H1 (cell line): ENCODE data around the gene CCDC117. TPM values are rescaled to one million over a fixed set of nuclear protein-coding genes. Genes with fewer than 3 reads are reported as not detected.

ENCODE experiments used
- CTCF ChIA-PET: fragments of 300-600 bp; sonication (Branson Sonifier 250); formaldehyde crosslinking; loops from one replicate; lab custom pipeline; 2021; ENCODE audit not compliant: partially characterized antibody; lab: Charles Lee
- POLR2A ChIA-PET: fragments of 300-600 bp; sonication (Branson Sonifier 250); formaldehyde crosslinking; loops from one replicate; lab custom pipeline; 2021; ENCODE audit warnings: inconsistent platforms; ENCODE audit not compliant: partially characterized antibody; lab: Charles Lee
- DNase-seq, 2 experiments: peaks; one replicate each; pipeline versions ENCODE4 v3.0.0 to v3.0.0-alpha.2; 2010 to 2022; ENCODE audit warnings: low spot score in 2 of 2, low read depth in 1 of 2, mixed read lengths in 1 of 2
- FAIRE-seq: peaks from 2 replicates; lab custom pipeline; 2011; peaks lifted over from hg19 to GRCh38; lab: Jason Lieb, UNC
- H2AFZ ChIP-seq: 2 replicates; pipeline ENCODE4 v1.8.1; 2012; ENCODE audit warnings: low read length, inconsistent platforms
- H2AK5ac ChIP-seq: 2 replicates; pipeline ENCODE4 v1.6.1; 2013; ENCODE audit warnings: low read depth, low read length
- H2BK120ac ChIP-seq: replicated peaks from 2 replicates; pipeline ENCODE3; 2013; ENCODE audit warnings: low read depth, low read length, inconsistent platforms
- H2BK12ac ChIP-seq: 2 replicates; pipeline ENCODE4 v1.6.1; 2013; ENCODE audit warnings: low read depth, low read length
- H2BK15ac ChIP-seq: 2 replicates; pipeline ENCODE4 v1.6.1; 2013; ENCODE audit warnings: low read length
- H2BK20ac ChIP-seq: 2 replicates; pipeline ENCODE4 v1.6.1; 2013; ENCODE audit warnings: low read length
- H2BK5ac ChIP-seq: 2 replicates; pipeline ENCODE4 v1.6.1; 2013; ENCODE audit warnings: low read depth, low read length
- H3K14ac ChIP-seq: 2 replicates; pipeline ENCODE4 v1.6.1; 2013; ENCODE audit warnings: inconsistent platforms; ENCODE audit not compliant: insufficient read length
- H3K18ac ChIP-seq: 2 replicates; pipeline ENCODE4 v1.6.1; 2013; ENCODE audit warnings: low read length; ENCODE audit errors: extremely low read depth
- H3K23ac ChIP-seq: 2 replicates; pipeline ENCODE4 v1.6.1; 2013; ENCODE audit warnings: inconsistent platforms; ENCODE audit not compliant: insufficient read length
- H3K23me2 ChIP-seq: 2 replicates; pipeline ENCODE4 v1.6.1; 2013; ENCODE audit warnings: low read depth, low read length
- H3K27ac ChIP-seq: 2 replicates; pipeline ENCODE4 v1.6.1; 2011; ENCODE audit warnings: low read depth, low read length, inconsistent platforms
- H3K27me3 ChIP-seq, 4 experiments: replicated peaks in 1 of 4; 1 replicate in 1 of 4; 2 replicates in 3 of 4; pipeline versions ENCODE4 v1.6.1 to v1.8.1; 2011 to 2013; ENCODE audit warnings: low read length in 3 of 4, mild to moderate bottlenecking in 3 of 4, inconsistent platforms in 2 of 4, mixed read lengths in 2 of 4, moderate library complexity in 1 of 4; ENCODE audit not compliant: control insufficient read depth in 3 of 4, insufficient read depth in 3 of 4; ENCODE audit errors: extremely low read depth in 1 of 4
- H3K36me3 ChIP-seq, 4 experiments: 2 replicates each; pipeline versions ENCODE4 v1.6.1 to v1.8.1; 2011 to 2013; ENCODE audit warnings: mild to moderate bottlenecking in 4 of 4, low read length in 3 of 4, moderate library complexity in 2 of 4, control low read depth in 1 of 4, inconsistent platforms in 1 of 4; ENCODE audit not compliant: insufficient read depth in 4 of 4, control insufficient read depth in 2 of 4
- H3K4ac ChIP-seq: replicated peaks from 2 replicates; pipeline ENCODE3; 2013; ENCODE audit warnings: low read length, low read depth, mixed read lengths, inconsistent platforms; ENCODE audit not compliant: insufficient read length
- H3K4me1 ChIP-seq, 4 experiments: replicated peaks in 1 of 4; 1 replicate in 1 of 4; 2 replicates in 3 of 4; pipeline versions ENCODE4 v1.6.1 to v1.8.1; 2011 to 2013; ENCODE audit warnings: low read length in 3 of 4, inconsistent platforms in 2 of 4, mixed read lengths in 1 of 4; ENCODE audit not compliant: insufficient read depth in 4 of 4, control insufficient read depth in 3 of 4
- H3K4me2 ChIP-seq, 2 experiments: 2 replicates each; pipeline versions ENCODE4 v1.6.1 to v1.8.1; 2011 to 2013; ENCODE audit warnings: low read depth in 2 of 2, low read length in 2 of 2, control low read depth in 1 of 2, inconsistent platforms in 1 of 2, mild to moderate bottlenecking in 1 of 2; ENCODE audit not compliant: insufficient read depth in 1 of 2
- H3K4me3 ChIP-seq, 4 experiments: fragments of 200-600, 300-600 bp in 1 of 4; sonication (generic), shearing (Covaris generic), sonication (Bioruptor Twin) in 1 of 4; 2 replicates each; pipeline versions ENCODE4 v1.5.1 to v1.8.1; 2011 to 2016; ENCODE audit warnings: low read length in 4 of 4, low read depth in 3 of 4, control low read depth in 2 of 4, inconsistent platforms in 2 of 4, mild to moderate bottlenecking in 2 of 4, mixed read lengths in 1 of 4, moderate library complexity in 1 of 4; ENCODE audit not compliant: insufficient read depth in 2 of 4; ENCODE audit errors: extremely low read depth in 1 of 4
- H3K56ac ChIP-seq: replicated peaks from 2 replicates; pipeline ENCODE3; 2013; ENCODE audit warnings: low read depth, mild to moderate bottlenecking, mixed read lengths, low read length, inconsistent platforms; ENCODE audit not compliant: insufficient read length
- H3K79me1 ChIP-seq: 2 replicates; pipeline ENCODE4 v1.6.1; 2013; ENCODE audit warnings: low read depth, low read length, control low read depth
- H3K79me2 ChIP-seq, 2 experiments: 2 replicates each; pipeline versions ENCODE4 v1.6.1 to v1.8.1; 2012 to 2013; ENCODE audit warnings: low read length in 2 of 2, mild to moderate bottlenecking in 2 of 2, inconsistent platforms in 1 of 2; ENCODE audit not compliant: insufficient read depth in 2 of 2, control insufficient read depth in 1 of 2
- H3K9ac ChIP-seq, 4 experiments: replicated peaks in 1 of 4; 1 replicate in 1 of 4; 2 replicates in 3 of 4; pipeline versions ENCODE4 v1.6.1 to v1.8.1; 2011 to 2013; ENCODE audit warnings: low read depth in 3 of 4, low read length in 3 of 4, control low read depth in 2 of 4, mild to moderate bottlenecking in 2 of 4, moderate library complexity in 2 of 4, inconsistent platforms in 1 of 4; ENCODE audit errors: extremely low read depth in 1 of 4
- H3K9me3 ChIP-seq, 2 experiments: 2 replicates each; pipeline versions ENCODE4 v1.6.1 to v1.8.1; 2012 to 2013; ENCODE audit warnings: mild to moderate bottlenecking in 2 of 2, moderate library complexity in 2 of 2, control low read depth in 1 of 2, inconsistent platforms in 1 of 2, low read depth in 1 of 2, low read length in 1 of 2, mixed read lengths in 1 of 2; ENCODE audit not compliant: insufficient read depth in 2 of 2
- H4K20me1 ChIP-seq, 2 experiments: replicated peaks in 1 of 2; 2 replicates each; pipeline versions ENCODE3 to v1.8.1; 2011 to 2013; ENCODE audit warnings: inconsistent platforms in 2 of 2, low read length in 2 of 2, mild to moderate bottlenecking in 1 of 2; ENCODE audit not compliant: insufficient read depth in 2 of 2, control insufficient read depth in 1 of 2
- H4K5ac ChIP-seq: 2 replicates; pipeline ENCODE4 v1.6.1; 2013; ENCODE audit warnings: low read length, low read depth, mixed read lengths, inconsistent platforms; ENCODE audit not compliant: insufficient read length
- H4K8ac ChIP-seq: 2 replicates; pipeline ENCODE4 v1.8.0; 2013; ENCODE audit warnings: mild to moderate bottlenecking, moderate library complexity, low read length, inconsistent platforms; ENCODE audit not compliant: insufficient read depth; ENCODE audit errors: extremely low read depth
- H4K91ac ChIP-seq: replicated peaks from 2 replicates; pipeline ENCODE3; 2013; ENCODE audit warnings: low read length, mixed read lengths, inconsistent platforms; ENCODE audit not compliant: insufficient read length
- BRCA1 ChIP-seq: IDR thresholded peaks from 2 replicates; pipeline ENCODE4 v1.6.1; 2012; ENCODE audit warnings: low read depth, low read length, improper control_type of control experiment
- CTBP2 ChIP-seq: IDR thresholded peaks from 2 replicates; pipeline ENCODE4 v1.7.0; 2011; ENCODE audit warnings: borderline replicate concordance, mild to moderate bottlenecking, moderate library complexity, mixed read lengths, low read length; ENCODE audit not compliant: insufficient read depth, insufficient read length
- CTCF ChIP-seq, 3 experiments: IDR thresholded peaks; 1 replicate in 2 of 3; 2 replicates in 1 of 3; pipeline versions ENCODE4 v1.5.1 to v1.6.1; 2011; ENCODE audit warnings: low read length in 3 of 3, mild to moderate bottlenecking in 3 of 3, inconsistent platforms in 2 of 3, low read depth in 1 of 3, moderate library complexity in 1 of 3; ENCODE audit not compliant: insufficient read depth in 1 of 3; ENCODE audit errors: control extremely low read depth in 1 of 3
- POLR2AphosphoS5 ChIP-seq: IDR thresholded peaks from 2 replicates; pipeline ENCODE4 v1.6.1; 2011; ENCODE audit warnings: low read depth, low read length
- RFX5 ChIP-seq: IDR thresholded peaks from 2 replicates; pipeline ENCODE4 v1.6.1; 2011; ENCODE audit warnings: low read depth, low read length, improper control_type of control experiment, borderline replicate concordance
- SIRT6 ChIP-seq: IDR thresholded peaks from one replicate; pipeline ENCODE4 v1.7.1; 2012; ENCODE audit warnings: low read length, inconsistent platforms
- TAF1 ChIP-seq: IDR thresholded peaks from 2 replicates; pipeline ENCODE4 v1.6.1; 2011; ENCODE audit warnings: mild to moderate bottlenecking, low read depth, low read length
- WGBS, 2 experiments: shearing (Covaris generic) in 1 of 2; methylation state at CpG; one replicate each; pipeline versions ENCODE4 v1.1.6 to v1.1.7; 2013 to 2015; ENCODE audit warnings: low lambda C conversion rate in 2 of 2, mixed read lengths in 2 of 2, inconsistent platforms in 1 of 2, low coverage in 1 of 2, missing lambda C conversion rate in 1 of 2; ENCODE audit not compliant: insufficient replicate concordance in 2 of 2, insufficient coverage in 1 of 2, insufficient read length in 1 of 2; ENCODE audit errors: extremely low coverage in 1 of 2, missing lambda C conversion rate in 1 of 2; 5-methylcytosine and 5-hydroxymethylcytosine counted together
- polyA plus RNA-seq, 7 experiments: library from polyadenylated mRNA; depleted of rRNA in 3 of 7; stranded (reverse) in 5 of 7; unstranded in 2 of 7; fragments of >200 nt in 5 of 7; fragments of 200-250 nt in 2 of 7; gene quantifications; 1 replicate in 5 of 7; 2 replicates in 1 of 7; 4 replicates in 1 of 7; pipeline versions ENCODE4 v1.2.1 to v1.2.3, GENCODE V29; 2011 to 2013; ENCODE audit warnings: missing spikeins in 2 of 7, mixed read lengths in 2 of 7
- total RNA-seq: library from RNA; stranded (reverse); fragmentation: NEBNext Ultra II Directional; extraction: Animal tissue kit (Norgen Biotek cat#: 25700); gene quantifications from 2 replicates; pipeline ENCODE4 v1.2.1, GENCODE V29; 2021

CCDC117 gene
- total and polyA plus RNA-seq, 2 of the 8 experiments (the other 6 are each of a cell fraction or from before 2014, with no cell fraction given): 9.1 to 43.1 TPM

GRCh38 chr22:28817919-28818859 is 45.7 kb downstream of the CCDC117 start:
- Histone ChIP-seq H3K79me2 (no peaks in the 10 kb centered on the region), H2BK5ac (no peak overlapping the region; the same call in 1 of the 2 replicates), H3K4me3 (no peak overlapping the region), H3K27ac (no peak overlapping the region), H3K4me2 (no peak overlapping the region), H3K9me3 (no peaks in the 10 kb centered on the region), H4K8ac (no peak overlapping the region), H3K9ac (no peak overlapping the region), H2BK20ac (peak overlapping the region; percentile 1; the same call in 1 of the 2 replicates), H3K4ac (no peak overlapping the region), H3K18ac (no peak overlapping the region), H2AK5ac (no peak overlapping the region), H2BK15ac (no peak overlapping the region), H3K36me3 (no peaks in the 10 kb centered on the region), H2BK12ac (no peak overlapping the region), H3K23me2 (peaks cover 2% of the 10 kb centered on the region; the same call in 1 of the 2 replicates), H2BK120ac (no peak overlapping the region), H3K56ac (no peak overlapping the region), H4K5ac (no peak overlapping the region), H3K23ac (no peak overlapping the region), H3K4me1 (no peaks in the 10 kb centered on the region; a peak in 1 of 7 replicates), H3K14ac (no peak overlapping the region), H3K79me1 (no peaks in the 10 kb centered on the region), H4K20me1 (no peaks in the 10 kb centered on the region), H2AFZ (no peak overlapping the region), H3K27me3 (no peaks in the 10 kb centered on the region), H4K91ac (no peak overlapping the region)
- FAIRE-seq: no peak
- WGBS, 2 experiments: 93% methylated on average over 13 of the region's 14 CpGs; no CpG with 5 or more reads in 1 of the 2 experiments
- POLR2A ChIA-PET: interaction anchor here (0.7 to 2.2 kb wide), 5 partner anchors 10 to 38 kb away, joined by 3 to 9 read pairs (median 6); partner anchors contain the start of gene XBP1
- no peak for TF ChIP-seq BRCA1
- TF ChIP-seq CTCF (IDR thresholded peaks at IDR 0.05; ENCODE audit: control extremely low read depth in 1 of 3, insufficient read depth in 1 of 3, low read depth in 1 of 3, low read length in 3 of 3): no peak
- no peak for TF ChIP-seq RFX5
- TF ChIP-seq POLR2AphosphoS5: no peak
- TF ChIP-seq SIRT6: no peak
- TF ChIP-seq CTBP2: no peak
- TF ChIP-seq TAF1: no peak
- no peak for DNase-seq
- CTCF ChIA-PET: interaction anchor here (0.6 to 3.8 kb wide), 9 partner anchors 10 to 291 kb away, joined by 3 to 26 read pairs (median 4); no protein-coding TSS in a partner anchor
